ENCODE measurements around the gene KLHL22.

KLHL22 gene

GRCh38 chr22:20432244-20432686, 63.3 kb downstream of the KLHL22 start:
- DNase-seq (ENCODE audit: low spot score), result no peak

GRCh38 chr22:20431511-20432192, 63.9 kb downstream of the KLHL22 start:
- DNase-seq (ENCODE audit: low spot score), result no peak

- no peak for DNase-seq (ENCODE audit: low spot score)
Measured at GRCh38 chr22:20430720-20431510, 64.7 kb downstream of the KLHL22 start.

GRCh38 chr22:20430101-20430719, 65.4 kb downstream of the KLHL22 start:
- DNase-seq (ENCODE audit: low spot score), result no peak

GRCh38 chr22:20429254-20430100, 66.1 kb downstream of the KLHL22 start:
- DNase-seq (ENCODE audit: low spot score), result no peak

GRCh38 chr22:20428496-20429253, 66.9 kb downstream of the KLHL22 start:
- no peak for DNase-seq (ENCODE audit: low spot score)

- DNase-seq (ENCODE audit: low spot score), result no peak
Measured at GRCh38 chr22:20427945-20428417, 67.6 kb downstream of the KLHL22 start.

- DNase-seq (ENCODE audit: low spot score), result no peak
Measured at GRCh38 chr22:20427104-20427944, 68.3 kb downstream of the KLHL22 start.

GRCh38 chr22:20426259-20426615, 69.4 kb downstream of the KLHL22 start:
- DNase-seq (ENCODE audit: low spot score), result no peak

- DNase-seq (ENCODE audit: low spot score), result no peak
Measured at GRCh38 chr22:20425566-20426258, 69.9 kb downstream of the KLHL22 start.

- peak; percentile 41 for DNase-seq (ENCODE audit: low spot score)
Measured at GRCh38 chr22:20424932-20425565, 70.5 kb downstream of the KLHL22 start.

- no peak for DNase-seq (ENCODE audit: low spot score)
Measured at GRCh38 chr22:20424568-20424931, 71.0 kb downstream of the KLHL22 start.

- DNase-seq (ENCODE audit: low spot score), result peak; percentile 83
Measured at GRCh38 chr22:20423906-20424551, 71.6 kb downstream of the KLHL22 start.

GRCh38 chr22:20423008-20423905, 72.3 kb downstream of the KLHL22 start:
- peak; percentile 48 for DNase-seq (ENCODE audit: low spot score)

- DNase-seq (ENCODE audit: low spot score), result no peak
Measured at GRCh38 chr22:20422271-20423007, 73.2 kb downstream of the KLHL22 start.

GRCh38 chr22:20421507-20421874, 74.1 kb downstream of the KLHL22 start:
- DNase-seq (ENCODE audit: low spot score), result no peak

Data from COLO829 (cell line).